ENCODE data around the gene CPA5.

CPA5 gene

GRCh38 chr7:130364451-130364850, 19.8 kb downstream of the CPA5 start:
- Histone ChIP-seq H3K27me3 (ENCODE audit: insufficient read depth, poor library complexity, severe bottlenecking) (no peaks in the 10 kb centered on the region), H3K27ac (replicated peaks) (no peak overlapping the region), H3K4me3 (replicated peaks; ENCODE audit: insufficient read depth, low read length) (no peak overlapping the region)
- TF ChIP-seq REST (IDR thresholded peaks at IDR 0.05; ENCODE audit: insufficient replicate concordance, low read depth) (no peak), CTCF (IDR thresholded peaks at IDR 0.05; ENCODE audit: insufficient read depth, low read length) (no peak), POLR2AphosphoS5 (IDR thresholded peaks at IDR 0.05; ENCODE audit: low read depth) (no peak), GABPA (IDR thresholded peaks at IDR 0.05; ENCODE audit: low read depth) (no peak)
- no peak for DNase-seq (ENCODE audit: low read depth in 1 of 2, low spot score in 1 of 2)

- Histone ChIP-seq H3K4me3 (replicated peaks; ENCODE audit: insufficient read depth, low read length) (no peak overlapping the region), H3K27me3 (ENCODE audit: insufficient read depth, poor library complexity, severe bottlenecking) (no peaks in the 10 kb centered on the region), H3K27ac (replicated peaks) (no peak overlapping the region)
- TF ChIP-seq GABPA (IDR thresholded peaks at IDR 0.05; ENCODE audit: low read depth) = no peak
- no peak for TF ChIP-seq CTCF (IDR thresholded peaks at IDR 0.05; ENCODE audit: insufficient read depth, low read length)
- no peak for TF ChIP-seq SPI1 (IDR thresholded peaks at IDR 0.05; ENCODE audit: borderline replicate concordance, low read depth)
- TF ChIP-seq REST (IDR thresholded peaks at IDR 0.05; ENCODE audit: insufficient replicate concordance, low read depth) = no peak
- TF ChIP-seq POLR2AphosphoS5 (IDR thresholded peaks at IDR 0.05; ENCODE audit: low read depth) = no peak
- no peak for DNase-seq (ENCODE audit: low read depth in 1 of 2, low spot score in 1 of 2)
Measured at GRCh38 chr7:130365088-130365487, 20.5 kb downstream of the CPA5 start.

- DNase-seq (ENCODE audit: low read depth in 1 of 2, low spot score in 1 of 2) = no peak
- no peak overlapping the region for H3K4me3 ChIP-seq (replicated peaks; ENCODE audit: insufficient read depth, low read length)
- no peaks in the 10 kb centered on the region for H3K27me3 ChIP-seq (ENCODE audit: insufficient read depth, poor library complexity, severe bottlenecking)
- no peak overlapping the region for H3K27ac ChIP-seq (replicated peaks)
- TF ChIP-seq GABPA (IDR thresholded peaks at IDR 0.05; ENCODE audit: low read depth) (no peak), CTCF (IDR thresholded peaks at IDR 0.05; ENCODE audit: insufficient read depth, low read length) (no peak), POLR2AphosphoS5 (IDR thresholded peaks at IDR 0.05; ENCODE audit: low read depth) (no peak), REST (IDR thresholded peaks at IDR 0.05; ENCODE audit: insufficient replicate concordance, low read depth) (no peak), SPI1 (IDR thresholded peaks at IDR 0.05; ENCODE audit: borderline replicate concordance, low read depth) (no peak)
Measured at GRCh38 chr7:130365511-130366441, 21.2 kb downstream of the CPA5 start.
